ENCODE results near the gene ANO2.

The ANO2 gene

GRCh38 chr12:5777451-5777850 is 167.6 kb downstream of the ANO2 start:
- DNase-seq (ENCODE audit: low read depth): no peak

- no peak for DNase-seq (ENCODE audit: low read depth)
Observed at GRCh38 chr12:5776091-5776490, 169.0 kb downstream of the ANO2 start.

GRCh38 chr12:5773550-5773949 is 171.5 kb downstream of the ANO2 start:
- no peak for DNase-seq (ENCODE audit: low read depth)

- no peak for DNase-seq (ENCODE audit: low read depth)
Observed at GRCh38 chr12:5771756-5772155, 173.3 kb downstream of the ANO2 start.

- no peak for DNase-seq (ENCODE audit: low read depth)
Observed at GRCh38 chr12:5770727-5771126, 174.3 kb downstream of the ANO2 start.

DNA sequence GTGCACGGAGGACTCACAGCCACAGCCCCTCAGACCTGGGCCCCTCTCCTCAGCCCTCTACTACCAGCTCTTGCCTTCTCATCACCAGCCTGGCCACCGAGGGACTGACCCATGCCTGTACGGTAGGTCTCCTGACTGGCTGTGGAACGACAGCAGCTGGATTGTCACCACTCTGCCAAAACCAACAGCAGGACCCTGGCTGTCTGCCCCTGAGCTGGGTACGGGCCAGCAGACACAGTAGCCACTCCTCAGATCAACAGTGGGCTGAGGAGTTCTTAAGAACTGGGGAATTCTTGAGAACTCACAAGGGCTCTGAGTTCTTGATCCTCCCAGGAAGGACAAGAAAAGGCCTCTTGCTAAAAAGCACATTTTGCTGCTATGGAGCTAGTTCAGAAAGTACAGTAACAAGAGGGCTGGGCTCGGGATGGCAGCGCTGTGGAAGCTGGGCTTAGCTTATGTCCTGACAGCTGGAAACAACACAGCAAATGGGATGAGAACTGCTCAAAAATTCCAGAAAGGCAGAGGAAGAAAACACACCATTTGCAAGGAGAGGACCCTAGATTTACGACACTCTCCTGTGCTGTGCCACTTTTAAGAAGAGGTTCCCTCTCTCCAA is 176.4 kb downstream of the ANO2 start:
- DNase-seq (ENCODE audit: low read depth): no peak

GRCh38 chr12:5768171-5768570 is 176.9 kb downstream of the ANO2 start:
- DNase-seq (ENCODE audit: low read depth): no peak

- DNase-seq (ENCODE audit: low read depth): no peak
Observed at GRCh38 chr12:5758347-5758746, 186.7 kb downstream of the ANO2 start.

GRCh38 chr12:5756338-5756842 is 188.7 kb downstream of the ANO2 start:
- no peak for DNase-seq (ENCODE audit: low read depth)

DNA sequence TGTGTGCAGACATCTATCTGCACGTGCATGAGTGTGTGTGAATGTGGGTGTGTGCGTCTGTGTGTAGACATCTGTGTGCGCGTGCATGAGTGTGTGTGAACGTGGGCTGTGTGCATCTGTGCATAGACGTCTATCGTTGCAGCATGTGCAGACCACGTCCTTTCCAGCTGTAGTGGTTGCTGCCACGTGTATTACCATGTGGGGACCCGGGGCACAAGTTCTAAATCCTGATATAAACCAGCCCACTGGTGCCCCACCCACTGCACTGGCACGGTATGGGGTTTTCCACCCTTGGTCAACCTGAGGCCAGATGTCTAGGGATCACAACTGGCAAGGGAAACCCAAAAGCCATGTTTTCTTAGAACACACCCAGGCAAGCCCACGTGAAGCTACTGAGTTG is 197.0 kb downstream of the ANO2 start:
- DNase-seq (ENCODE audit: low read depth): no peak

DNA sequence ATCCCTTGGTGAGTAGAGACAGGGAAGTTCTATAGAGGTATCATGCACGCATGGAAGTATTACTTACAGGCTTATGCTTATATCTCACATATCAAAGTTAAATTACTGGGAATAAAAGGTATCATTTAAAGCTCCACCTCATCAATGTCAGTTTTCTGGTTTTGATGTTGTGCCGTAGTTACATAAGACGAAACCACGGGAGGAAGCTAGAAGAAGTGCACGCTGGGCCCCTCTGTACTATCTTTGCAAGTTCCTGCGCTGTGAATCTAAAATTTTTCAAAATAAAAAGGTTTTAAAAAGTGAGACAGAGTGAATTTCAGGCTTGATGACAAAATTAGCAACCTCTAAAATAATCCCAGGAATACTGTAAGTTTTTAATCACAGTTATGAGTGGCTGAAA is 198.1 kb downstream of the ANO2 start:
- no peak for DNase-seq (ENCODE audit: low read depth)

GRCh38 chr12:5746036-5746908 is 198.8 kb downstream of the ANO2 start:
- DNase-seq (ENCODE audit: low read depth): no peak

DNA sequence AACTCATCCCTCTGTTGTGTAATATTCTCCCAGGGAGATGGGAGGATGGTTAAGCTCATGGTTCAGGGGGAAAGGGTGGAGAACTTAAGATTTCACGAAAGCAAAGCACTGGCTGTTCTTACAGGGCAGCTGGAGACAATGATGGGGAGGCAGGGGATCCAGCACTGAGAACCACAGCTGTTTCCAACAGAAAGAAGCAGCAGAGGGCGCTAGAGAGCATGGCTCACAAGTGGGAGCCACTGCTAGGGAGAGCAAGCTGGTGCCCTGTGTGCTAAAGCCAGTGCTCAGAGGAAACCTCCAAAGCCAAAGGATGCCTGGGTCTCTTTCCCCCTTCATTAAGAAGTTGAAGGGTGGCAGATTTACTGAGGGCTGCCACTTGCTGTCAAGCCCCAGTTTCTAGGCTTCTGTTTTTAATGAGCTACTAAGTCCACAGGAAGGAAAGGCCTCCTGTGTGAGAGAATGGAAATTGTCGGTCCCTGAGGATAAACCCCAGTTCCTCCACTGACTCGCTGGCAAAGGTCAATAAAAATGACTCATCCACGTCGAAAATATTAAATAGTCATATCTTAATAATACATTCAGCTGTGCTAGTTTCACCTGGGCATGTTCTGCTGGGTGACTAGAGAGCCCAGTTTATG is 199.7 kb downstream of the ANO2 start:
- DNase-seq (ENCODE audit: low read depth): peak; percentile 7

DNA sequence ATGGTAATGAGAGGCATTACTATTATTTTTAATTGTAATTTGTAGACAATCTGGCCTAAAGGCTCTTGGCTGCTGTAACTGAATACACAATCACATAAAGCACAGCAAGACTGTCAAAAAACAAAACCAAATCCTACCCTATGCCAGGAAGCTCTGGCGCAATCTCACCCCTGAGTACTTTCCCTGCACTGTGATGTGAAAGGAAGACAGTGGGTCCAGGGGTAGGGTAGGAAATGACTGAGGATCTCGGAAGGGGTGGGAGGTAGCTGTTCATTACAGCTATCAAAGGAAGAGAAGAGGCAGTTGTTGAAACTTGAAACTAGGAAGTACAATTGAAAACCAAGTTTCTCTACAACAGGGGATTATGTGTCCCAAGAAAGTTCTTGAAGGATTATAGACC is 202.8 kb downstream of the ANO2 start:
- DNase-seq (ENCODE audit: low read depth): no peak

DNA sequence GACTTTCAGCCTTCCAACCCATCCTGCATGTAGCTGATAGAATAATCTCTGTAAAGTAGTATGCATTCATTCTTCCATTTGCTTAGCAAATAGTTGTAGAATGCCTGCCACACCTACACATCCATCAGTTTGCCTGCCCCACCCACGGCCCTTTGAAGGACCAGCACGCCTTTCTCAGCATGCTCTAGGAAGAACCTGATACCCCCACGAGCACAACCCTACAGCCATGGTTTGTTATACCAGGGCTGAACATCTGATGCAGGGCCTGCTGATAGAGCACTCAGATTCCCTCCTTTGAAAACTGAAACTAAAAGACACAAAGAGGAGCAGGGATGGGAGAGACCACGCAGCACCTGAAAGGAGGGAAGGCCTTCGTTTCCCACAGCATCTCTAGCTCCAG is 205.1 kb downstream of the ANO2 start:
- DNase-seq (ENCODE audit: low read depth): no peak

DNA sequence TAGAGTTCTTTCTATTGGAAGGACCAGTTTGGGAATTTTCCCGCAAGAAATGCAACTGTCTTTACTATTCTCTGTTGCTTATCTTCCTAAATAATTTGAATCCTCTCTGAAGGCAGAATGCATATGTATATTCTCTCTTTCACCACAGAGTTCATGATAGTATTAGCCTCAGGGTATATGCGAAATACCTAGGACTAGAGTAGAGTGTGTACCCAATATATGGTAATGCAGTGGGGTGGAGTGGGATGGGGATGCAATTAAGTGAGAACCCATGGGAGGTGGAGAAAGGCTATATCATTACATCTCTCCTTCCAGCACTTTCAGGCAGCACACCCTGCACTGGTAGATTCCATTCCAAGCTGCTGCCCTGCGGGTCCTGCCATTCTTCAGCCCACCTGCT is 207.3 kb downstream of the ANO2 start:
- DNase-seq (ENCODE audit: low read depth): no peak

DNA sequence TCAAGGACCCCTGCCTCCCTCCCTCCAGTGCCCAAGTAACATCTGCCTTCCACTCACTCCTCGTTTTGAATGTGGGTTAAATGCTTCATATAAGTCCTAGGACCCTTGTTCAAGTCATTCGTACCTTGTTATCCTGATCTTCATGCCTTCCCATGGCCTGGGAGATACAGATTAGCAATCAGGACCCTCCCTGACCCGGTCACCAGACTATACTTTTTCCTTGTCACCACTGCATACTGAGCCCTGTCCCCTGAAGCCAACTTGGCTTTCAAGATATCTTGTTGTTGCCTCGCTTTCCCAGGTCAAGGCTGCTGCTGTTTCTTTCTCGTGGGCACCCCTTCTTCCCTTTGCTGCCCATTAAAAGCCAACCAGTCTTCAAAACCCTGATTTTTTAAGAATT is 208.5 kb downstream of the ANO2 start:
- DNase-seq (ENCODE audit: low read depth): no peak

DNA sequence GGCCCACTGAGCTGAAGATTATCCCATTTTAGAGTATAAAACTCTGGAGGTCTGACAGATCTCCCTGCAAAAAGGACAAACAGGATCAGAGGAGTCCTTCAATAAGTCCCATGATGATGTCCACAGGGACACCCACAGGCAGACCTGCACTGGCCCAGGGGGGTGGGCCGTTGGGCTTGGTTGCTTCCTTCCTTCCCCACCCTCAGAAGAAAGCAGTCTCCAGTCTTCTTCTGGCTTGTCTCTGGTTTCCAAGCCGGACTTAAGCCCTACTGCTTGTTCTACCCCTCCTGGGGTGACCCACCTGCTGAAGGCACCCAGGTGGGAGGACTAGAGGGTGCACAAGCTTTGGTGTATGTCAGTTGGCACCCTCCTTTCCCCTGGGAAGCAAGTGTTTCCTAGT is 209.0 kb downstream of the ANO2 start:
- no peak for DNase-seq (ENCODE audit: low read depth)

- no peak for DNase-seq (ENCODE audit: low read depth)
Observed at GRCh38 chr12:5733916-5734315, 211.1 kb downstream of the ANO2 start.

GRCh38 chr12:5733136-5733755 is 211.8 kb downstream of the ANO2 start:
- no peak for DNase-seq (ENCODE audit: low read depth)

GRCh38 chr12:5730962-5731361 is 214.1 kb downstream of the ANO2 start:
- no peak for DNase-seq (ENCODE audit: low read depth)

- no peak for DNase-seq (ENCODE audit: low read depth)
Observed at GRCh38 chr12:5723711-5724252, 221.3 kb downstream of the ANO2 start.
